KMS-11 (cell line): Measurements from ENCODE around the gene PLOD2.

ENCODE experiments used
- H2AFZ ChIP-seq: fragments of 200-600 bp; sonication (generic); 2 replicates; pipeline ENCODE4 v1.6.1; 2016; ENCODE audit warnings: antibody characterized with exemption, mixed run types, low read depth
- H3K27ac ChIP-seq: fragments of 200-600 bp; sonication (generic); 2 replicates; pipeline ENCODE4 v1.6.1; 2016; ENCODE audit warnings: mild to moderate bottlenecking, mixed run types
- H3K27me3 ChIP-seq: fragments of 200-600 bp; sonication (generic); 2 replicates; pipeline ENCODE4 v1.6.1; 2017; ENCODE audit warnings: mild to moderate bottlenecking, low read depth, mixed run types, moderate library complexity; ENCODE audit not compliant: insufficient read depth
- H3K36me3 ChIP-seq: fragments of 200-600 bp; sonication (generic); 2 replicates; pipeline ENCODE4 v1.6.1; 2017; ENCODE audit warnings: mild to moderate bottlenecking, mixed run types; ENCODE audit not compliant: insufficient read depth
- H3K4me1 ChIP-seq: fragments of 200-600 bp; sonication (generic); 2 replicates; pipeline ENCODE4 v1.6.1; 2016; ENCODE audit warnings: mild to moderate bottlenecking, low read depth, mixed run types; ENCODE audit not compliant: poor library complexity, severe bottlenecking
- H3K4me2 ChIP-seq: fragments of 200-600 bp; sonication (generic); 2 replicates; pipeline ENCODE4 v1.7.0; 2016; ENCODE audit warnings: mild to moderate bottlenecking, mixed run types
- H3K4me3 ChIP-seq: fragments of 200-600 bp; sonication (generic); IDR thresholded peaks from 2 replicates; pipeline ENCODE4 v1.6.1; 2017; ENCODE audit warnings: low read depth, low read length, mixed read lengths; ENCODE audit not compliant: insufficient read depth
- H3K79me2 ChIP-seq: fragments of 200-600 bp; sonication (generic); 2 replicates; pipeline ENCODE4 v1.6.1; 2016; ENCODE audit warnings: low read depth, mixed run types; ENCODE audit not compliant: insufficient read depth
- H3K9ac ChIP-seq: fragments of 200-600 bp; sonication (generic); 2 replicates; pipeline ENCODE4 v1.6.1; 2016; ENCODE audit warnings: mild to moderate bottlenecking, mixed run types
- H4K20me1 ChIP-seq: fragments of 200-600 bp; sonication (generic); 2 replicates; pipeline ENCODE4 v1.6.1; 2016; ENCODE audit warnings: mild to moderate bottlenecking, mixed run types; ENCODE audit not compliant: insufficient read depth
- CTCF ChIP-seq: fragments of 200-600 bp; sonication (generic); conservative IDR thresholded peaks from 2 replicates; pipeline ENCODE4 v1.6.1; 2017; ENCODE audit warnings: low read depth, mild to moderate bottlenecking, antibody characterized with exemption, low read length, moderate library complexity, mixed read lengths

Gene PLOD2

GRCh38 chr3:146086211-146086610, 74.8 kb downstream of the PLOD2 start:
- Histone ChIP-seq H3K36me3 (no peaks in the 10 kb centered on the region), H3K79me2 (no peaks in the 10 kb centered on the region), H3K27me3 (no peaks in the 10 kb centered on the region), H3K9ac (no peak overlapping the region), H3K27ac (no peak overlapping the region), H2AFZ (no peak overlapping the region), H4K20me1 (no peaks in the 10 kb centered on the region), H3K4me1 (no peaks in the 10 kb centered on the region), H3K4me3 (no peak overlapping the region), H3K4me2 (no peak overlapping the region)
- no peak for TF ChIP-seq CTCF

- Histone ChIP-seq H4K20me1 (no peaks in the 10 kb centered on the region), H2AFZ (no peak overlapping the region), H3K9ac (no peak overlapping the region), H3K4me1 (no peaks in the 10 kb centered on the region), H3K27me3 (no peaks in the 10 kb centered on the region), H3K4me2 (no peak overlapping the region), H3K79me2 (no peaks in the 10 kb centered on the region), H3K36me3 (no peaks in the 10 kb centered on the region), H3K27ac (no peak overlapping the region), H3K4me3 (no peak overlapping the region)
- TF ChIP-seq CTCF = no peak
These were observed 75.3 kb downstream of the PLOD2 start for GRCh38 chr3:146085678-146086077.

- H3K27ac ChIP-seq = no peak overlapping the region
- no peak overlapping the region for H3K4me3 ChIP-seq
- no peak overlapping the region for H2AFZ ChIP-seq
- no peaks in the 10 kb centered on the region for H3K4me1 ChIP-seq
- no peaks in the 10 kb centered on the region for H3K79me2 ChIP-seq
- no peaks in the 10 kb centered on the region for H3K27me3 ChIP-seq
- H3K9ac ChIP-seq = no peak overlapping the region
- H3K36me3 ChIP-seq = no peaks in the 10 kb centered on the region; the same call in 1 of the 2 replicates
- H4K20me1 ChIP-seq = no peaks in the 10 kb centered on the region
- no peak overlapping the region for H3K4me2 ChIP-seq
- no peak for TF ChIP-seq CTCF
These were observed 80.4 kb downstream of the PLOD2 start for GRCh38 chr3:146080578-146080977.

GRCh38 chr3:146078031-146078430, 83.0 kb downstream of the PLOD2 start:
- H3K27me3 ChIP-seq = no peaks in the 10 kb centered on the region
- H3K79me2 ChIP-seq = no peaks in the 10 kb centered on the region
- H3K9ac ChIP-seq = no peak overlapping the region
- H4K20me1 ChIP-seq = no peaks in the 10 kb centered on the region
- peaks cover 8% of the 10 kb centered on the region for H3K4me1 ChIP-seq
- no peak for TF ChIP-seq CTCF
- H3K36me3 ChIP-seq = no peaks in the 10 kb centered on the region; the same call in 1 of the 2 replicates
- H3K4me2 ChIP-seq = no peak overlapping the region
- H3K4me3 ChIP-seq = no peak overlapping the region
- H3K27ac ChIP-seq = no peak overlapping the region
- no peak overlapping the region for H2AFZ ChIP-seq
